GM21381 (cell line): ENCODE measurements around the gene ZFP36L2.

Source experiments
- ATAC-seq: cut with Tn5 transposase; IDR thresholded peaks from one replicate; pipeline ENCODE4 v1.9.1; 2021; ENCODE audit warnings: mild to moderate bottlenecking, moderate library complexity; ENCODE audit not compliant: unreplicated experiment

ZFP36L2 gene

GRCh38 chr2:43226558-43226954 is at the start of gene ZFP36L2:
Gene ZFP36L2 (minus strand): TSS chr2:43226606. CDS start chr2:43226315, 291 bp downstream.
- peak; percentile 47 for ATAC-seq

- ATAC-seq = no peak
Measured at GRCh38 chr2:43274721-43275120, 48.3 kb upstream of the ZFP36L2 start.

- no peak for ATAC-seq
Measured at GRCh38 chr2:43274055-43274454, 47.6 kb upstream of the ZFP36L2 start.

GRCh38 chr2:43273529-43273928 is 47.1 kb upstream of the ZFP36L2 start:
- no peak for ATAC-seq

- ATAC-seq = no peak
Measured at GRCh38 chr2:43270930-43271615, 44.7 kb upstream of the ZFP36L2 start.

GRCh38 chr2:43270461-43270860 is 44.1 kb upstream of the ZFP36L2 start:
- ATAC-seq = no peak

- no peak for ATAC-seq
Measured at GRCh38 chr2:43269706-43270105, 43.3 kb upstream of the ZFP36L2 start.

GRCh38 chr2:43269074-43269572 is 42.7 kb upstream of the ZFP36L2 start:
- no peak for ATAC-seq

- no peak for ATAC-seq
Measured at GRCh38 chr2:43268066-43268953, 41.9 kb upstream of the ZFP36L2 start.

GRCh38 chr2:43267381-43267780 is 41.0 kb upstream of the ZFP36L2 start:
- no peak for ATAC-seq

- no peak for ATAC-seq
Measured at GRCh38 chr2:43266711-43267111, 40.3 kb upstream of the ZFP36L2 start.

- no peak for ATAC-seq
Measured at GRCh38 chr2:43265421-43265820, 39.0 kb upstream of the ZFP36L2 start.

- no peak for ATAC-seq
Measured at GRCh38 chr2:43265001-43265400, 38.6 kb upstream of the ZFP36L2 start.

GRCh38 chr2:43262951-43263350 is 36.5 kb upstream of the ZFP36L2 start:
- ATAC-seq = no peak

- ATAC-seq = no peak
Measured at GRCh38 chr2:43262239-43262638, 35.8 kb upstream of the ZFP36L2 start.

GRCh38 chr2:43259512-43259911 is 33.1 kb upstream of the ZFP36L2 start:
- ATAC-seq = no peak

GRCh38 chr2:43258547-43259156 is 32.2 kb upstream of the ZFP36L2 start:
- ATAC-seq = no peak

GRCh38 chr2:43255296-43255910 is 29.0 kb upstream of the ZFP36L2 start:
- ATAC-seq = no peak

- ATAC-seq = no peak
Measured at GRCh38 chr2:43254331-43254730, 27.9 kb upstream of the ZFP36L2 start.

GRCh38 chr2:43251171-43251731 is 24.8 kb upstream of the ZFP36L2 start:
- no peak for ATAC-seq

- no peak for ATAC-seq
Measured at GRCh38 chr2:43250015-43250414, 23.6 kb upstream of the ZFP36L2 start.
